Mesenchymal stem cell (in vitro differentiated cells and primary cell): ENCODE measurements around the gene TNFRSF4.
"Not testable (repeated sequence)": the region's sequence is repeated elsewhere in the genome, so short reads cannot be mapped to it uniquely, and the experiment has no call there.

ENCODE experiments used
- DNase-seq: peaks from one replicate; pipeline ENCODE4 v3.0.0-alpha.2; 2013
- H2AFZ ChIP-seq: one replicate; pipeline ENCODE4 v1.6.1; 2013; ENCODE audit warnings: low read depth, mild to moderate bottlenecking, control low read depth, inconsistent platforms, low read length, moderate library complexity
- H2AK5ac ChIP-seq: 2 replicates; pipeline ENCODE4 v1.6.1; 2013; ENCODE audit warnings: low read length, moderate library complexity, mild to moderate bottlenecking, inconsistent platforms; ENCODE audit not compliant: severe bottlenecking
- H2BK120ac ChIP-seq: one replicate; pipeline ENCODE4 v1.6.1; 2013; ENCODE audit warnings: low read depth, mild to moderate bottlenecking, inconsistent platforms, low read length, moderate library complexity
- H2BK12ac ChIP-seq, 2 experiments: one replicate each; pipeline ENCODE4 v1.6.1; 2013; ENCODE audit warnings: inconsistent platforms in 2 of 2, low read length in 2 of 2, mild to moderate bottlenecking in 2 of 2, moderate library complexity in 2 of 2, control low read depth in 1 of 2
- H2BK15ac ChIP-seq: one replicate; pipeline ENCODE4 v1.6.1; 2013; ENCODE audit warnings: mild to moderate bottlenecking, low read depth, inconsistent platforms; ENCODE audit not compliant: poor library complexity, severe bottlenecking
- H2BK5ac ChIP-seq: 2 replicates; pipeline ENCODE4 v1.6.1; 2013; ENCODE audit warnings: low read depth, mild to moderate bottlenecking, low read length, control low read depth, inconsistent platforms; ENCODE audit not compliant: poor library complexity, severe bottlenecking
- H3K14ac ChIP-seq, 2 experiments: one replicate each; pipeline ENCODE4 v1.6.1; 2013; ENCODE audit warnings: inconsistent platforms in 2 of 2, low read length in 2 of 2, control low read depth in 1 of 2, mild to moderate bottlenecking in 1 of 2, moderate library complexity in 1 of 2
- H3K18ac ChIP-seq, 2 experiments: one replicate each; pipeline ENCODE4 v1.6.1; 2013; ENCODE audit warnings: inconsistent platforms in 2 of 2, low read length in 2 of 2, control low read depth in 1 of 2, low read depth in 1 of 2, mild to moderate bottlenecking in 1 of 2
- H3K23ac ChIP-seq, 2 experiments: one replicate each; pipeline ENCODE4 v1.6.1; 2013; ENCODE audit warnings: inconsistent platforms in 2 of 2, low read length in 2 of 2, mild to moderate bottlenecking in 2 of 2, moderate library complexity in 2 of 2, control low read depth in 1 of 2
- H3K27ac ChIP-seq: 2 replicates; pipeline ENCODE4 v1.5.1; 2013; ENCODE audit warnings: mild to moderate bottlenecking, moderate library complexity, low read length, control low read depth, inconsistent platforms; ENCODE audit not compliant: poor library complexity, severe bottlenecking
- H3K27me3 ChIP-seq, 2 experiments: 2 replicates each; pipeline versions ENCODE4 v1.6.1 to v1.7.0; 2013; ENCODE audit warnings: low read length in 2 of 2, mild to moderate bottlenecking in 2 of 2, moderate library complexity in 2 of 2, control low read depth in 1 of 2, inconsistent platforms in 1 of 2; ENCODE audit not compliant: control insufficient read depth in 1 of 2, insufficient read depth in 1 of 2
- H3K36me3 ChIP-seq, 2 experiments: 2 replicates each; pipeline versions ENCODE4 v1.6.1 to v1.7.0; 2013; ENCODE audit warnings: low read length in 2 of 2, control low read depth in 1 of 2, inconsistent platforms in 1 of 2, low read depth in 1 of 2, mild to moderate bottlenecking in 1 of 2; ENCODE audit not compliant: insufficient read depth in 2 of 2, control insufficient read depth in 1 of 2
- H3K4ac ChIP-seq, 2 experiments: one replicate each; pipeline ENCODE4 v1.6.1; 2013; ENCODE audit warnings: inconsistent platforms in 2 of 2, low read length in 2 of 2, mild to moderate bottlenecking in 2 of 2, moderate library complexity in 2 of 2, control low read depth in 1 of 2, low read depth in 1 of 2
- H3K4me1 ChIP-seq: 2 replicates; pipeline ENCODE4 v1.6.1; 2013; ENCODE audit warnings: low read depth, low read length, control low read depth; ENCODE audit not compliant: control insufficient read depth, insufficient read depth
- H3K4me2 ChIP-seq: 2 replicates; pipeline ENCODE4 v1.6.1; 2013; ENCODE audit warnings: low read length, mild to moderate bottlenecking, inconsistent platforms; ENCODE audit not compliant: poor library complexity, severe bottlenecking
- H3K4me3 ChIP-seq, 2 experiments: 2 replicates each; pipeline versions ENCODE4 v1.5.1 to v1.7.0; 2013; ENCODE audit warnings: low read length in 2 of 2, mild to moderate bottlenecking in 2 of 2, control low read depth in 1 of 2, low read depth in 1 of 2; ENCODE audit not compliant: insufficient read depth in 1 of 2
- H3K79me1 ChIP-seq: replicated peaks from 2 replicates; pipeline ENCODE4 v1.6.1; 2013; ENCODE audit warnings: mild to moderate bottlenecking, control low read depth, low read length, inconsistent platforms; ENCODE audit not compliant: poor library complexity, severe bottlenecking
- H3K9ac ChIP-seq: 2 replicates; pipeline ENCODE4 v1.7.0; 2013; ENCODE audit warnings: mild to moderate bottlenecking, low read length, moderate library complexity
- H3K9me3 ChIP-seq: 2 replicates; pipeline ENCODE4 v1.7.0; 2013; ENCODE audit warnings: mild to moderate bottlenecking, low read length; ENCODE audit not compliant: control insufficient read depth
- H4K8ac ChIP-seq: one replicate; pipeline ENCODE4 v1.6.1; 2013; ENCODE audit warnings: inconsistent platforms, mild to moderate bottlenecking, low read length, moderate library complexity
- H4K91ac ChIP-seq: one replicate; pipeline ENCODE4 v1.6.1; 2013; ENCODE audit warnings: mild to moderate bottlenecking, low read length, inconsistent platforms
- WGBS: methylation state at CpG from one replicate; pipeline ENCODE4 v1.1.7; 2013; ENCODE audit warnings: mixed read lengths; 5-methylcytosine and 5-hydroxymethylcytosine counted together

The TNFRSF4 gene

GRCh38 chr1:1177452-1178206 is 36.3 kb downstream of the TNFRSF4 start:
- WGBS = 90% methylated on average over 21 of the region's 21 CpGs

GRCh38 chr1:1176931-1177330 is 37.0 kb downstream of the TNFRSF4 start:
- Histone ChIP-seq H3K9me3 (no peaks in the 10 kb centered on the region), H2AFZ (no peak overlapping the region), H2BK5ac (no peak overlapping the region), H2BK15ac (no peak overlapping the region), H3K4me3 (no peak overlapping the region), H3K9ac (no peak overlapping the region), H2BK120ac (no peak overlapping the region), H3K27ac (no peak overlapping the region), H3K18ac (no peak overlapping the region), H3K79me1 (no peaks in the 10 kb centered on the region), H3K4ac (no peak overlapping the region), H2BK12ac (no peak overlapping the region), H3K4me2 (no peak overlapping the region), H3K23ac (no peak overlapping the region), H2AK5ac (no peak overlapping the region), H3K14ac (peak overlapping the region in 1 of 2 experiments; percentile 89), H3K36me3 (peaks cover 0 to 7% of the 10 kb centered on the region in 2 experiments), H3K27me3 (peaks cover 37 to 76% of the 10 kb centered on the region in 2 experiments), H3K4me1 (peaks cover 59% of the 10 kb centered on the region), H4K91ac (no peak overlapping the region), H4K8ac (no peak overlapping the region)
- 90% methylated on average over 6 of the region's 7 CpGs for WGBS
- DNase-seq = no peak

More at GRCh38 chr1:1177452-1178206, 36.3 kb downstream of the TNFRSF4 start:
- Histone ChIP-seq H2BK120ac (no peak overlapping the region), H3K9me3 (no peaks in the 10 kb centered on the region), H3K23ac (no peak overlapping the region), H3K4me3 (no peak overlapping the region), H3K14ac (no peak overlapping the region), H3K79me1 (no peaks in the 10 kb centered on the region), H3K27me3 (peaks cover 37 to 77% of the 10 kb centered on the region in 2 experiments), H2BK12ac (no peak overlapping the region), H4K8ac (no peak overlapping the region), H3K4ac (no peak overlapping the region), H3K4me2 (no peak overlapping the region), H3K36me3 (peaks cover 0 to 7% of the 10 kb centered on the region in 2 experiments), H3K9ac (no peak overlapping the region), H2BK15ac (no peak overlapping the region), H2BK5ac (no peak overlapping the region), H2AK5ac (no peak overlapping the region), H3K27ac (no peak overlapping the region), H3K4me1 (peaks cover 55% of the 10 kb centered on the region), H3K18ac (no peak overlapping the region), H2AFZ (no peak overlapping the region), H4K91ac (no peak overlapping the region)
- DNase-seq = no peak

- not testable (repeated sequence) for H3K14ac ChIP-seq, H4K8ac ChIP-seq, H4K91ac ChIP-seq, H3K79me1 ChIP-seq, H3K4me2 ChIP-seq, H3K9ac ChIP-seq, H2BK120ac ChIP-seq, H3K9me3 ChIP-seq, H3K4ac ChIP-seq, H2AK5ac ChIP-seq, H2BK5ac ChIP-seq, H2AFZ ChIP-seq, H2BK12ac ChIP-seq, H3K18ac ChIP-seq, H3K4me3 ChIP-seq, H3K27ac ChIP-seq, H3K23ac ChIP-seq, DNase-seq, H2BK15ac ChIP-seq, H3K36me3 ChIP-seq
- H3K27me3 ChIP-seq = peaks cover 37 to 76% of the 10 kb centered on the region in 2 experiments
- 66% methylated on average over 20 of the region's 22 CpGs for WGBS
- peaks cover 58% of the 10 kb centered on the region for H3K4me1 ChIP-seq
Observed at GRCh38 chr1:1176063-1176761, 37.7 kb downstream of the TNFRSF4 start.
